ENCODE measurements around the gene ZIC5.

ZIC5 gene

GRCh38 chr13:99991013-99991827 is 19.7 kb upstream of the ZIC5 start:
- DNase-seq (ENCODE audit: low read depth in 2 of 2): no peak
- TF ChIP-seq CTCF (IDR thresholded peaks at IDR 0.05; ENCODE audit: low read depth, low read length): no peak
- H3K4me3 ChIP-seq (replicated peaks in 1 of 2; ENCODE audit: low read depth in 2 of 2, low read length in 2 of 2): no peak overlapping the region

- H3K4me3 ChIP-seq (replicated peaks in 1 of 2; ENCODE audit: low read depth in 2 of 2, low read length in 2 of 2): no peak overlapping the region
- DNase-seq (ENCODE audit: low read depth in 2 of 2): no peak
- no peak for TF ChIP-seq CTCF (IDR thresholded peaks at IDR 0.05; ENCODE audit: low read depth, low read length)
Observed at GRCh38 chr13:99990126-99990977, 18.8 kb upstream of the ZIC5 start.

GRCh38 chr13:99989276-99990125 is 17.9 kb upstream of the ZIC5 start:
- no peak overlapping the region for H3K4me3 ChIP-seq (replicated peaks in 1 of 2; ENCODE audit: low read depth in 2 of 2, low read length in 2 of 2)
- DNase-seq (ENCODE audit: low read depth in 2 of 2): no peak
- no peak for TF ChIP-seq CTCF (IDR thresholded peaks at IDR 0.05; ENCODE audit: low read depth, low read length)

- no peak for DNase-seq (ENCODE audit: low read depth in 2 of 2)
- no peak overlapping the region for H3K4me3 ChIP-seq (replicated peaks in 1 of 2; ENCODE audit: low read depth in 2 of 2, low read length in 2 of 2)
- no peak for TF ChIP-seq CTCF (IDR thresholded peaks at IDR 0.05; ENCODE audit: low read depth, low read length)
Observed at GRCh38 chr13:99988529-99989275, 17.1 kb upstream of the ZIC5 start.

GRCh38 chr13:99987154-99988019 is 15.8 kb upstream of the ZIC5 start:
- no peak for TF ChIP-seq CTCF (IDR thresholded peaks at IDR 0.05; ENCODE audit: low read depth, low read length)
- DNase-seq (ENCODE audit: low read depth in 2 of 2): no peak
- no peak overlapping the region for H3K4me3 ChIP-seq (replicated peaks in 1 of 2; ENCODE audit: low read depth in 2 of 2, low read length in 2 of 2)

Measured in cardiac fibroblast (primary cell).